Measurements from ENCODE around the gene SPSB2.

- no peak for TF ChIP-seq EZH2 (IDR thresholded peaks at IDR 0.05)
- no peak for TF ChIP-seq POLR2AphosphoS5 (IDR thresholded peaks at IDR 0.05; ENCODE audit: borderline replicate concordance, low read depth, low read length)
- TF ChIP-seq FOXP2 (optimal IDR thresholded peaks at IDR 0.05; ENCODE audit: control extremely low read depth, extremely low read length, insufficient read depth), result no peak
Measured at GRCh38 chr12:6894321-6894720, 21.2 kb upstream of the SPSB2 start.
